ENCODE data around the gene CAMSAP1.

CAMSAP1 gene

GRCh38 chr9:135878528-135879236, 28.7 kb downstream of the CAMSAP1 start:
- DNase-seq, result no peak

- peak; percentile 24 for DNase-seq
These were observed 29.4 kb downstream of the CAMSAP1 start for GRCh38 chr9:135877791-135878527.

- DNase-seq, result no peak
These were observed 30.4 kb downstream of the CAMSAP1 start for GRCh38 chr9:135876936-135877335.

GRCh38 chr9:135874859-135875258, 32.5 kb downstream of the CAMSAP1 start:
- no peak for DNase-seq

GRCh38 chr9:135869909-135870308, 37.4 kb downstream of the CAMSAP1 start:
- DNase-seq, result no peak

GRCh38 chr9:135865531-135865930, 41.8 kb downstream of the CAMSAP1 start:
- DNase-seq, result no peak

- peak; percentile 70 for DNase-seq
These were observed 42.8 kb downstream of the CAMSAP1 start for GRCh38 chr9:135864447-135865049.

- no peak for DNase-seq
These were observed 44.5 kb downstream of the CAMSAP1 start for GRCh38 chr9:135862809-135863208.

GRCh38 chr9:135858491-135859185, 48.7 kb downstream of the CAMSAP1 start:
- no peak for DNase-seq

GRCh38 chr9:135857843-135858242, 49.5 kb downstream of the CAMSAP1 start:
- no peak for DNase-seq

- DNase-seq, result no peak
These were observed 50.0 kb downstream of the CAMSAP1 start for GRCh38 chr9:135857371-135857786.

GRCh38 chr9:135851748-135852147, 55.6 kb downstream of the CAMSAP1 start:
- DNase-seq, result no peak

GRCh38 chr9:135850737-135851136, 56.6 kb downstream of the CAMSAP1 start:
- no peak for DNase-seq

GRCh38 chr9:135849181-135849580, 58.2 kb downstream of the CAMSAP1 start:
- DNase-seq, result no peak

- DNase-seq, result no peak
These were observed 58.9 kb downstream of the CAMSAP1 start for GRCh38 chr9:135848341-135849047.

- DNase-seq, result no peak
These were observed 59.5 kb downstream of the CAMSAP1 start for GRCh38 chr9:135847833-135848232.

- DNase-seq, result no peak
These were observed 66.8 kb downstream of the CAMSAP1 start for GRCh38 chr9:135840539-135840938.

GRCh38 chr9:135840107-135840506, 67.2 kb downstream of the CAMSAP1 start:
- DNase-seq, result no peak

GRCh38 chr9:135839516-135839915, 67.8 kb downstream of the CAMSAP1 start:
- no peak for DNase-seq

GRCh38 chr9:135835131-135835530, 72.2 kb downstream of the CAMSAP1 start:
- DNase-seq, result no peak

- DNase-seq, result no peak
These were observed 73.5 kb downstream of the CAMSAP1 start for GRCh38 chr9:135833864-135834263.

- DNase-seq, result no peak
These were observed 76.8 kb downstream of the CAMSAP1 start for GRCh38 chr9:135830496-135830895.

- no peak for DNase-seq
These were observed 78.7 kb downstream of the CAMSAP1 start for GRCh38 chr9:135828656-135829055.
